NCI-H82 treated with DMSO at 0.1 percent for 48 hours (cell line): Measurements from ENCODE around the gene TMEM263.
"Not testable (repeated sequence)": the region's sequence is repeated elsewhere in the genome, so short reads cannot be mapped to it uniquely, and the experiment has no call there.

ENCODE experiments used
- DNase-seq: peaks from one replicate; lab custom pipeline; 2025; ENCODE audit not compliant: unreplicated experiment; lab: John Stamatoyannopoulos, UW

TMEM263 gene

DNA sequence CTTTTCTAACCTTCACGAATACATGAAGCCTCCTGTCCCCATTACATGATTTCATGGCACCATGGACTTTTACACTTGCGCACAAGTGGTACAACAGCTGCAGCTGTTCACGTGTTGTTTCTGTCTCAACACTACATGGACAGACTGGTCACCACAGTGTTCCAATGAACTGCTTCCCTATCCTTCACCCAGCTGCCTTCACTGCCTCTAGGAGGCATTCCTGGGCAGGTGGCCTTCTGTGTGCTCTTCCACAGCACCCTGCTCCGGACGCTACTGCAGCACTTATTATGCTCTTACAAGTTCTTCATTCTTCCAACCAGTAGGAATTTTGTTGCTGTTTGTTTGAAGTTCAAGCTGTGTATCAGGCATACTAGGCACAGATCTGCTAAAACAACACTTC is 29.8 kb downstream of the TMEM263 start:
- DNase-seq: no peak

DNA sequence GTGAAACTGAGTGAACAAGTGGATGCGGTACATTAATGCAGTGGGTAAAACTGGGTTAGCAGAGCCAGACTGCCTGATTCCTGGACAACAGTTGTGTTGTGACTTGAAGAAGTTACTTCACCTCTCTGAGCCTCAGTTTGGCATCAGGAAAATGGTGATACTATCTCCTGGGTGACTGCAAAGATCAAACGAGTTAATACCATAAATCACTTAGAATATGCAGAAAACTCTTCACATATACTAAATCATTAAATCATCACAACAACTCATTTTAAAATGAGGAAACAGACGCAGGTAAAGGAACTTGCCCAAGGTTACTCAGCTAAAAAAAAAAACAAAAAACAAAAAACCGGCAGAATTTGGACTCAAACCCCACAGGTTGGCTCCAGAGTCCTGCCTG is 30.4 kb downstream of the TMEM263 start:
- DNase-seq: no peak

DNA sequence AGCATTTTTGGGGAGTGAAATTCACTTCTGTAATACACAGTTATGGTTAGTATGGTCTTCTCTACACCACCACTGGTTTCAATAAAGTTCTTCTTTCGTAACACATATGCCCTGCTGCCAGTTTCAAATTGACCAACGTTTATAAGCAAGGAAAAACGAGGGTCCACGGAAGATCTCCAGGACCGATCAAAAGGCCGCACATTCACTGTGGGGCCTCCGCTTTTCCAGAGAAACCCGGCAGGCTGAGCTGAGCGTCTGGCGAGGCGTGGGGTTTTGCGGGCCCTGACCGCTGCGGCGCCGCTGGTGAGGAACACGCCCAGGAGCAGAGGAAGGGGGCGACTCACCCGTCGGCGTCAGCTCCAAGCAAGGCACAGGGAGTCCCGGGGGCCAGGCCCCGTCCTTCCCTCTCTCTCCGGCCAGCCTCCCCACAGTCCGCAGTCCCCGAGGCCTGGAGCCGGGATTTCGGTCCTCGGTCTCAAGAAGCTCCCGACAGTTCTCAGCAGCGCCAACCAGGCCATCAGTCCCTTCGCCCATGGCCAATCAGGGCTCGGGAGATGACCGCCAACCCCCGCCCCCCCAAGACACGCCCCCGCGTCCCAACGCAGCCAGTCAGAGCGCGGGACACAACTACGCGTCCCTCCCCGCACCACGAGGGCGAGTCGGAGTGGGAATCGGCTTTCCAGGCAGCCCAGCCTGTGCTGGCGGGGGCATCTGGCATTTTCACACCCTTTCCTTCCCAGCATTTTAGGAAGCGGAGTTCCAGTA is 31.1 kb downstream of the TMEM263 start, which contains the start of gene MTERF2:
Gene MTERF2 (minus strand): TSS at position 522 of the 765 bp plus-strand sequence. CDS start 8,432 bp downstream, outside the sequence.
- DNase-seq: peak; percentile 86

GRCh38 chr12:106987846-106988245 is 32.1 kb downstream of the TMEM263 start:
- no peak for DNase-seq

GRCh38 chr12:106994579-106995220 is 39.0 kb downstream of the TMEM263 start:
- no peak for DNase-seq

- not testable (repeated sequence) for DNase-seq
Measured at GRCh38 chr12:106996102-106996501, 40.4 kb downstream of the TMEM263 start.

DNA sequence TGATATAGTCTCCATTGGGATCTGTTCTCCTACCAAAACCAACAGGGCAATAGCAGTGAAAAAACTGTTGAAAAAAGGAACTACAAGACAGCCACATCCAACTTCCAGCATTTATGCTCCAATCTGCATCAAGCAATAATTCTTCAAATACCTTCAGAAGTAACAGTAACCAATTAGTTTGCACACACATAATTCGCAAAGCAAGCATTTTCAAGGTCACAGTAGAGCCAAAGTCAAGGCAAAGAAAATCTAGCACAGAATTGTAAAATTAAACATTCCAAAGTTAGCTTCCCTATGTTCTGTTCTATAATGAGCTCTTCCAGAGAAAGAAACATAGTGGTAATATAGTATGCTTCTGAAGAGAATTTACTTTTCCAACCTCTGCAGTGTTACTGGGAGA is 42.2 kb downstream of the TMEM263 start:
- DNase-seq: no peak

- DNase-seq: no peak
Measured at GRCh38 chr12:106999446-106999845, 43.7 kb downstream of the TMEM263 start.

DNA sequence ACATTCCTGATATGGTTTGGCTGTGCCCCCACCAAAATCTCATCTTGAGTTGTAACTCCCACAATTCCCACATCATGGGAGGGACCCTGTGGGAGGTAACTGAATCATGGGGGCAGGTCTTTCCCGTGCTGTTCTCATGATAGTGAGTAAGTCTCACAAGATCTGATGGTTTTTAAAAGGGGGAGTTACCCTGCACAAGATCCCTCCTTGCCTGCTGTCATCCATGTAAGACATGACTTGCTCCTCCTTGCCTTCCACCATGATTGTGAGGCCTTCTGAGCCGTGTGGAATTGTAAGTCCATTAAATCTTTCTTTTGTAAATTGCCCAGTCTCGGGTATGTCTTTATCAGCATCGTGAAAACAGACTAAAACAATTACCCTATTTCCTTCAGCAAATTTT is 47.0 kb downstream of the TMEM263 start:
- not testable (repeated sequence) for DNase-seq

- no peak for DNase-seq
Measured at GRCh38 chr12:107007411-107007810, 51.7 kb downstream of the TMEM263 start.

DNA sequence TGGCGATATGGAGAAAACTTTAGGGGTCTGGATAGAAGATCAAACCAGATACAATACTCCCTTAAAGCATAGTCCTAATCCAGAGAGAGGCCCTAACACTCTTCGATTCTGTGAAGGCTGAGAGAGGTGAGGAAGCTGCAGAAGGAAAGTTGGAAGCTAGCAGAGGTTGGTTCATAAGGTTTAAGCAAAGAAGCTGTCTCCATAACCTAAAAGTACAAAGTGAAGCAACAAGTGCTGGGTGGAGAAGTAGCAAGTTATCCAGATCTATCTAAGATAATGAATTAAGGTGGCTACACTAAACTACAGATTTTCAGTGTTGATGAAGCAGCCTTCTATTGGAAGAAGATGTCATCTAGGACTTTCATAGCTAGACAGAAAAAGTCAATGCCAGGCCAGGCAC is 55.8 kb downstream of the TMEM263 start:
- no peak for DNase-seq

DNA sequence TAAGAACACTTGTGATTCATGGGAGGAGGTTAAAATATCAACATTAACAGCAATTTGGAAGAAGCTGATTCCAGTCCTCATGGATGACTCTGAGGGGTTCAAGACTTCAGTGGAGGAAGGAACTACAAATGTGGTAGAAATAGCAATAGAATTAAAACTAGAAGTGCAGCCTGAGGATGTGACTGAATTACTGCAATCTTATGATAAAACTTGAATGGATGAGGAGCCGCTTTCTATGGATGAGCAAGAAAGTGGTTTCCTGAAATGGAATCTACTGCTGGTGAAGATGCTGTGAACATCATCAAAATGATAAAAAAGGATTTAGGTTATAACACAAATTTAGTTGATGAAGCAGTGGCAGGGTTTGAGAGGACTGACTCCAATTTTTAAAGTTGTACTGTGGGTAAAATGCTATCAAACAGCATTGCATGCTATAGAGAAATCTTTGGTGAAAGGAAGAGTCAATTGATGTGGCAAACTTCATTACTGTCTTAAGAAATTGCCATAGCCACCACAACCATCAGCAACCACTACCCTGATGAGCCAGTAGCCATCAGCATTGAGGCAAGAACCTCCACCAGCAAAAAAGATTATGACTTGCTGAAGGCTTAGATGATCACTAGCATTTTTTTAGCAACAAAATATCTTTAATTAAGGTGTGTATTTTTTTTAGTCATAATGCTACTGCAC is 57.2 kb downstream of the TMEM263 start:
- DNase-seq: no peak

- no peak for DNase-seq
Measured at GRCh38 chr12:107014055-107014454, 58.3 kb downstream of the TMEM263 start.

- DNase-seq: no peak
Measured at GRCh38 chr12:107017042-107017441, 61.3 kb downstream of the TMEM263 start.

DNA sequence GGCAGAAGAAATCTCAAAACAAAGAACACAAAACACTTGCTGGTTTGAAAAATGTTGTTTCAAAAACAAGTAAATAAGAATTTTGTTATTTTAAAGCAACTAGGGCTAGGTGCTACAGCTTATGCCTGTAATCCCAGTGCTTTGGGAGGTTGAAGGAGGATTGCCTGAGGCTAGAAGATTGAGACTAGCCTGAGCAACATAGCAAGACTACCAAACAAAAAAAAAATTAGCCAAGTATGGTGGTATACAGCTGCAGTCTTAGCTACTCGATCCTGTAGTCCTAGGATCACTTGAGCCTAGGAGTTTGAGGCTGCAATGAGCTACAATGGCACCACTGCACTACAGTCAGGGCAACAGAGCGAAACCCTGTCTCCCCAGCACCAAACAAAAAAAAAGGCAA is 63.8 kb downstream of the TMEM263 start:
- no peak for DNase-seq
